HCT116 (cell line): Measurements from ENCODE around the gene TCERG1L. TPM values are rescaled to one million over a fixed set of nuclear protein-coding genes. Genes with fewer than 3 reads are reported as not detected.

Source experiments
- ATAC-seq: fragments of 200-7000 bp; cut with Tn5 transposase; 2 replicates; pipeline ENCODE4 v1.9.1; 2020; ENCODE audit warnings: mild to moderate bottlenecking, moderate library complexity
- BruUV-seq: library from RNA; stranded (reverse); fragments of 400-500 nt; replicated peaks from 2 replicates; lab custom pipeline; 2021; lab: Mats Ljungman, UMichigan
- CTCF ChIA-PET: fragments of 300-600 bp; sonication (Branson Sonifier 250); formaldehyde crosslinking; loops from one replicate; lab custom pipeline; 2021; ENCODE audit warnings: antibody characterized with exemption; lab: Charles Lee
- POLR2A ChIA-PET: fragments of 300-600, 350-600 bp; sonication (Branson Sonifier 250); formaldehyde crosslinking; loops from one replicate; lab custom pipeline; 2021; ENCODE audit warnings: antibody characterized with exemption; lab: Charles Lee
- RAD21 ChIA-PET, 2 experiments: fragments of 300-600 bp; sonication (Branson Sonifier 250); formaldehyde crosslinking; loops; one replicate each; lab custom pipeline; 2023; ENCODE audit warnings: low total read pairs in 2 of 2; ENCODE audit not compliant: uncharacterized antibody in 2 of 2, unreplicated experiment in 2 of 2, low non-redundant PET in 1 of 2; lab: Charles Lee
- DNase-seq: peaks from one replicate; pipeline ENCODE4 v3.0.0-alpha.2; 2010; ENCODE audit warnings: low read depth, low spot score
- H2AFZ ChIP-seq: fragments of 200-600 bp; shearing (Covaris generic), sonication (generic); 2 replicates; pipeline ENCODE4 v1.6.1; 2017; ENCODE audit warnings: low read depth, mixed run types, mixed read lengths, antibody characterized with exemption, low read length; ENCODE audit not compliant: poor library complexity, severe bottlenecking
- H3K27ac ChIP-seq: 2 replicates; pipeline ENCODE4 v1.5.1; 2012; ENCODE audit warnings: low read depth, low read length
- H3K27me3 ChIP-seq: fragments of 200-600 bp; sonication (generic); 2 replicates; pipeline ENCODE4 v1.6.1; 2016; ENCODE audit warnings: mixed run types, low read length, mixed read lengths; ENCODE audit not compliant: insufficient read depth
- H3K36me3 ChIP-seq, 2 experiments: fragments of 200-500 bp in 1 of 2; fragments of 200-600 bp in 1 of 2; sonication (Bioruptor generic) in 1 of 2; sonication (generic) in 1 of 2; 2 replicates each; pipeline versions ENCODE4 v1.5.1 to v1.6.1; 2014 to 2016; ENCODE audit warnings: low read length in 2 of 2, inconsistent platforms in 1 of 2, mixed read lengths in 1 of 2, mixed run types in 1 of 2; ENCODE audit not compliant: insufficient read depth in 2 of 2, control insufficient read depth in 1 of 2
- H3K4me1 ChIP-seq, 2 experiments: fragments of 200-600 bp in 1 of 2; sonication (generic) in 1 of 2; 2 replicates each; pipeline versions ENCODE4 v1.5.1 to v1.6.1; 2012 to 2017; ENCODE audit warnings: low read length in 2 of 2, inconsistent platforms in 1 of 2, mild to moderate bottlenecking in 1 of 2, mixed read lengths in 1 of 2, mixed run types in 1 of 2, moderate library complexity in 1 of 2; ENCODE audit not compliant: insufficient read depth in 2 of 2, control insufficient read depth in 1 of 2
- H3K4me2 ChIP-seq: fragments of 200-600 bp; sonication (generic); 2 replicates; pipeline ENCODE4 v1.6.1; 2017; ENCODE audit warnings: mixed run types, low read length, mixed read lengths
- H3K4me3 ChIP-seq, 2 experiments: fragments of 200-600 bp in 1 of 2; sonication (generic) in 1 of 2; replicated peaks in 1 of 2; 2 replicates each; pipeline ENCODE4 v1.5.1; 2011 to 2016; ENCODE audit warnings: low read length in 2 of 2, control low read depth in 1 of 2, low read depth in 1 of 2, mild to moderate bottlenecking in 1 of 2, mixed read lengths in 1 of 2, mixed run types in 1 of 2
- H3K79me2 ChIP-seq: fragments of 200-600 bp; sonication (generic); 2 replicates; pipeline ENCODE4 v1.6.1; 2017; ENCODE audit warnings: mild to moderate bottlenecking, mixed run types, low read length, moderate library complexity, mixed read lengths; ENCODE audit not compliant: insufficient read depth
- H3K9ac ChIP-seq: fragments of 200-600 bp; sonication (generic); 2 replicates; pipeline ENCODE4 v1.6.1; 2016; ENCODE audit warnings: low read length, mixed read lengths
- H3K9me2 ChIP-seq: fragments of 200-600 bp; sonication (generic), shearing (Covaris generic); 2 replicates; pipeline ENCODE4 v1.6.1; 2017; ENCODE audit warnings: mixed run types, mild to moderate bottlenecking, moderate library complexity; ENCODE audit not compliant: insufficient read depth
- H3K9me3 ChIP-seq, 2 experiments: fragments of 200-500 bp in 1 of 2; fragments of 200-600 bp in 1 of 2; sonication (Bioruptor generic) in 1 of 2; sonication (generic) in 1 of 2; 2 replicates each; pipeline ENCODE4 v1.6.1; 2014 to 2017; ENCODE audit warnings: low read length in 2 of 2, mixed read lengths in 2 of 2, inconsistent platforms in 1 of 2, low read depth in 1 of 2, mild to moderate bottlenecking in 1 of 2, mixed run types in 1 of 2, moderate library complexity in 1 of 2; ENCODE audit not compliant: control insufficient read depth in 1 of 2, insufficient read depth in 1 of 2
- H4K20me1 ChIP-seq: fragments of 200-600 bp; sonication (generic), shearing (Covaris generic); 2 replicates; pipeline ENCODE4 v1.6.1; 2017; ENCODE audit warnings: mixed run types, mild to moderate bottlenecking, moderate library complexity; ENCODE audit not compliant: insufficient read depth
- EZH2 ChIP-seq: fragments of 200-600 bp; sonication (generic); IDR thresholded peaks from 2 replicates; pipeline ENCODE4 v1.6.1; 2017; ENCODE audit warnings: antibody characterized with exemption, mixed run types
- EZH2phosphoT487 ChIP-seq: fragments of 200-600 bp; IDR thresholded peaks from 2 replicates; pipeline ENCODE4 v1.6.1; 2018; ENCODE audit warnings: antibody characterized with exemption, borderline replicate concordance
- JUND ChIP-seq: IDR thresholded peaks from 2 replicates; pipeline ENCODE4 v1.6.1; 2012
- MAX ChIP-seq: IDR thresholded peaks from 2 replicates; pipeline ENCODE4 v1.6.1; 2012
- YY1 ChIP-seq: IDR thresholded peaks from 2 replicates; pipeline ENCODE4 v1.6.1; 2011; ENCODE audit warnings: low read length, low read depth, moderate library complexity, mild to moderate bottlenecking; ENCODE audit not compliant: insufficient replicate concordance; ENCODE audit errors: extremely low read depth
- ZNF274 ChIP-seq: fragments of 200-500 bp; sonication (Bioruptor generic); IDR thresholded peaks from 2 replicates; pipeline ENCODE4 v1.6.1; 2014; ENCODE audit warnings: mild to moderate bottlenecking, low read depth, low read length, inconsistent platforms
- intact Hi-C: fragments of 100-400 bp; cut with micrococcal nuclease; formaldehyde crosslinking; loops from 2 replicates; pipeline ENCODE4 v1.10.0; 2022
- total RNA-seq: library from RNA; stranded (reverse); gene quantifications from one replicate; pipeline ENCODE4 v1.2.1, GENCODE V29; 2021; ENCODE audit not compliant: unreplicated experiment
- TF ChIP-seq, protein P1 (sequence below): IDR thresholded peaks from 2 replicates; pipeline ENCODE4 v1.6.1; 2011; ENCODE audit warnings: mild to moderate bottlenecking, low read length, moderate library complexity; ENCODE audit not compliant: insufficient replicate concordance; ENCODE audit errors: extremely low read depth

Gene TCERG1L
- total RNA-seq, 1 experiment from 2014 or later: not detected

DNA sequence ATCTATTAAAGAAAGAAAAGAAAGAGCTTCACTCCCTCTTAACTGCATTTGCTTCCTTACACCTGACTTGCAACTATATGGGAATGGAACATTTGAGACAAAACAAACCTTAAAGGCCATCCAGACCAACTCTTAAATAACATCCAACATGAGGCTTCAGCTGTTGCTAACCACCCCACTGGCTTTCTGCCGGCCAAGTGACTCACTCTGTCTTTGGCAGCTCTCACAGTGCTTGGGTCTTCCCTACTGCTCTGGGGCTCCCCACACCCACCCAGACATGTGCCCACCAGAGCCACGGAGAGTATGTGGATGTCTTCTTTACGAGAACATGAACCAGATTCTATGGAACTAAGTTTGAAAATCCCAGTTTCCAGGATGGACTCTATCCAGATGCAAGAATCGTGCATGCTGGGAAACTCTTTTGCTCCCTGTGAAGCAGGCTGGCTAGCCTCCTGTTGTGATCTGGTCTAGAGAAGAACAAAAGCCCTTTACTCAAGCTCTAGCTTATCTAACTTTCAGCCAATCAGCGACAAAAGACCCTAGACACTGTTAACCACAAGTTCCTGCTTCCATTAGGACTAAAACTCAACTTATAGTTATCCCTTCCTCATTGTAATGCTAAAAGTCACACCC, 245.7 kb downstream of the TCERG1L start:
- Histone ChIP-seq H3K9me2 (no peaks in the 10 kb centered on the region), H3K9me3 (no peaks in the 10 kb centered on the region), H2AFZ (no peak overlapping the region), H3K79me2 (no peaks in the 10 kb centered on the region), H3K4me3 (no peak overlapping the region), H3K27me3 (no peaks in the 10 kb centered on the region), H3K9ac (no peak overlapping the region), H4K20me1 (no peaks in the 10 kb centered on the region), H3K4me1 (no peaks in the 10 kb centered on the region)
- intact Hi-C loops: no loop called here
- no TSS peak for BruUV-seq
- ChIA-PET POLR2A (no interaction called here), CTCF (no interaction called here)
- DNase-seq (no peak), ATAC-seq (no peak)
- TF ChIP-seq YY1 (no peak), MAX (no peak), JUND (no peak)
- TF ChIP-seq, all 23 proteins: peak for 0
- RAD21 ChIA-PET: no interaction called here
- H3K4me2 ChIP-seq: no peak overlapping the region
- no peak overlapping the region for H3K27ac ChIP-seq
- no peaks in the 10 kb centered on the region for H3K36me3 ChIP-seq

DNA sequence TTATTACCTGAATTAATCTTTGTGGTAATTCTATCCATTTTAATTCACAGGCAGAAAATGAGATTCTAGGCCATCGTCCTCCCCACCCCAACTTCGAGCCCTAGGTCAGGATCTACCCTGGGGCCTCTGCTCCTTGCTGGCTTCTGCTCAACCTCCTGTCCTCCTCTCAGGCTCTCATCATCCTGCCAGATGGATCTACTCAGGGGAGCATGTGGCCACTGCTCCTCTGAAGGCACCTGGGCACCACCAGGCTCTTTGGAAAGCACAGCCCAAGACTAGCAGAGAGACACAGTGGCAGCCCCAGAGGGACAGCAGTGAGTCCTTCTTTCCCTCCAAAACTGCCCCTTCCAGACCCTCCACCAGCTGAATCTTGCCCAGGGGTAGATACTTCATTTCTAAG, 248.2 kb downstream of the TCERG1L start:
- H3K9me2 ChIP-seq: no peaks in the 10 kb centered on the region
- no peaks in the 10 kb centered on the region for H3K27me3 ChIP-seq
- no TSS peak for BruUV-seq
- no peak overlapping the region for H3K9ac ChIP-seq
- intact Hi-C loops: no loop called here
- H3K9me3 ChIP-seq: no peaks in the 10 kb centered on the region
- no peak overlapping the region for H3K27ac ChIP-seq
- H3K4me2 ChIP-seq: no peak overlapping the region
- ATAC-seq (no peak), DNase-seq (no peak)
- TF ChIP-seq, protein P1, sequence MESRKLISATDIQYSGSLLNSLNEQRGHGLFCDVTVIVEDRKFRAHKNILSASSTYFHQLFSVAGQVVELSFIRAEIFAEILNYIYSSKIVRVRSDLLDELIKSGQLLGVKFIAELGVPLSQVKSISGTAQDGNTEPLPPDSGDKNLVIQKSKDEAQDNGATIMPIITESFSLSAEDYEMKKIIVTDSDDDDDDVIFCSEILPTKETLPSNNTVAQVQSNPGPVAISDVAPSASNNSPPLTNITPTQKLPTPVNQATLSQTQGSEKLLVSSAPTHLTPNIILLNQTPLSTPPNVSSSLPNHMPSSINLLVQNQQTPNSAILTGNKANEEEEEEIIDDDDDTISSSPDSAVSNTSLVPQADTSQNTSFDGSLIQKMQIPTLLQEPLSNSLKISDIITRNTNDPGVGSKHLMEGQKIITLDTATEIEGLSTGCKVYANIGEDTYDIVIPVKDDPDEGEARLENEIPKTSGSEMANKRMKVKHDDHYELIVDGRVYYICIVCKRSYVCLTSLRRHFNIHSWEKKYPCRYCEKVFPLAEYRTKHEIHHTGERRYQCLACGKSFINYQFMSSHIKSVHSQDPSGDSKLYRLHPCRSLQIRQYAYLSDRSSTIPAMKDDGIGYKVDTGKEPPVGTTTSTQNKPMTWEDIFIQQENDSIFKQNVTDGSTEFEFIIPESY: no peak
- no peak for TF ChIP-seq EZH2
- no peak for TF ChIP-seq EZH2phosphoT487
- TF ChIP-seq ZNF274: no peak
- H2AFZ ChIP-seq: no peak overlapping the region
- ChIA-PET POLR2A (no interaction called here), CTCF (no interaction called here), RAD21 (no interaction called here)
- no peaks in the 10 kb centered on the region for H4K20me1 ChIP-seq
- no peaks in the 10 kb centered on the region for H3K79me2 ChIP-seq
- H3K36me3 ChIP-seq: no peaks in the 10 kb centered on the region
- H3K4me3 ChIP-seq: no peak overlapping the region
- H3K4me1 ChIP-seq: no peaks in the 10 kb centered on the region
